ENCODE data around the gene AZIN2. TPM values are rescaled to one million over a fixed set of nuclear protein-coding genes. Genes with fewer than 3 reads are reported as not detected.

AZIN2 gene
- total and polyA plus RNA-seq, 9 of the 15 experiments (the other 6 are each of a cell fraction or from before 2014, with no cell fraction given), result 0.06 to 0.91 (median 0.42) TPM; not detected in 2

GRCh38 chr1:33094971-33095604 lies 14.1 kb downstream of the AZIN2 start (continued):
- TF ChIP-seq REST (IDR thresholded peaks at IDR 0.05; ENCODE audit: borderline replicate concordance) (peak; percentile 34; the same call in 1 of the 2 replicates), REST (CRISPR knock-in tag; IDR thresholded peaks at IDR 0.05; ENCODE audit: low read depth) (no peak), NELFE (IDR thresholded peaks at IDR 0.05; ENCODE audit: insufficient read depth, insufficient read length) (no peak), ZNF354B (CRISPR knock-in tag; IDR thresholded peaks at IDR 0.05) (0 out of 2 replicates have a peak, but pooled peaks have one; percentile 10), ZBTB5 (IDR thresholded peaks at IDR 0.05) (no peak), TSC22D4 (tag; IDR thresholded peaks at IDR 0.05) (no peak)

Data from K562 (cell line).